Memory B cell (primary cell): Measurements from ENCODE around the gene RHBDF2.

ENCODE experiments used
- ATAC-seq: fragments of 150-1000 bp; cut with Tn5 transposase; 2 replicates; pipeline ENCODE4 v1.10.0; 2021; ENCODE audit warnings: low read depth, mild to moderate bottlenecking, moderate library complexity
- DNase-seq, 2 donors: peaks; one replicate each; pipeline ENCODE4 v3.0.0; 2022; ENCODE audit warnings: low spot score in 2 of 2
- H3K27ac Mint-ChIP-seq: one replicate; pipeline ENCODE4 v1.8.0; 2022; ENCODE audit warnings: mild to moderate bottlenecking, moderate library complexity, mixed read lengths
- H3K27me3 Mint-ChIP-seq: one replicate; pipeline ENCODE4 v1.8.0; 2022; ENCODE audit warnings: mixed read lengths
- H3K36me3 Mint-ChIP-seq: one replicate; pipeline ENCODE4 v1.8.0; 2022; ENCODE audit warnings: mild to moderate bottlenecking, mixed read lengths
- H3K4me1 Mint-ChIP-seq: one replicate; pipeline ENCODE4 v1.8.0; 2022; ENCODE audit warnings: mixed read lengths
- H3K4me3 Mint-ChIP-seq: one replicate; pipeline ENCODE4 v1.8.0; 2022; ENCODE audit warnings: mild to moderate bottlenecking, moderate library complexity, mixed read lengths
- H3K9me3 Mint-ChIP-seq: one replicate; pipeline ENCODE4 v1.8.0; 2022; ENCODE audit warnings: mixed read lengths

The RHBDF2 gene

GRCh38 chr17:76501018-76501826 lies at the start of gene RHBDF2:
Gene RHBDF2 (minus strand): TSS chr17:76501423. CDS start chr17:76481524, 19,899 bp downstream.
- peaks cover 41% of the 10 kb centered on the region for H3K4me1 Mint-ChIP-seq
- H3K27me3 Mint-ChIP-seq, result no peaks in the 10 kb centered on the region
- H3K27ac Mint-ChIP-seq, result peak within 1 kb of the TSS; percentile 90
- peak; percentile 82 for ATAC-seq
- H3K36me3 Mint-ChIP-seq, result peaks cover 12% of the 10 kb centered on the region
- no peaks in the 10 kb centered on the region for H3K9me3 Mint-ChIP-seq
- peak within 1 kb of the TSS; percentile 100 for H3K4me3 Mint-ChIP-seq
- peak; percentile 99 to 100 for DNase-seq

GRCh38 chr17:76549539-76549938 lies 48.3 kb upstream of the RHBDF2 start:
- no peak overlapping the region for H3K4me3 Mint-ChIP-seq
- H3K27ac Mint-ChIP-seq, result no peak overlapping the region
- H3K9me3 Mint-ChIP-seq, result no peaks in the 10 kb centered on the region
- ATAC-seq (no peak), DNase-seq (no peak)
- no peaks in the 10 kb centered on the region for H3K36me3 Mint-ChIP-seq
- no peaks in the 10 kb centered on the region for H3K27me3 Mint-ChIP-seq
- H3K4me1 Mint-ChIP-seq, result peaks cover 2% of the 10 kb centered on the region

- Mint-ChIP-seq H3K4me3 (no peak overlapping the region), H3K9me3 (no peaks in the 10 kb centered on the region), H3K36me3 (no peaks in the 10 kb centered on the region)
These were observed 47.9 kb upstream of the RHBDF2 start for GRCh38 chr17:76549215-76549518.

GRCh38 chr17:76548378-76549214 lies 47.4 kb upstream of the RHBDF2 start:
- no peaks in the 10 kb centered on the region for H3K27me3 Mint-ChIP-seq

More at GRCh38 chr17:76549215-76549518, 47.9 kb upstream of the RHBDF2 start:
- no peak for DNase-seq
- H3K4me1 Mint-ChIP-seq, result no peaks in the 10 kb centered on the region
- no peak overlapping the region for H3K27ac Mint-ChIP-seq
- H3K27me3 Mint-ChIP-seq, result no peaks in the 10 kb centered on the region
- ATAC-seq, result no peak

GRCh38 chr17:76547642-76548202 lies 46.5 kb upstream of the RHBDF2 start:
- Mint-ChIP-seq H3K4me3 (no peak overlapping the region), H3K4me1 (no peaks in the 10 kb centered on the region), H3K27ac (no peak overlapping the region), H3K27me3 (peaks cover under 1% of the 10 kb centered on the region), H3K36me3 (no peaks in the 10 kb centered on the region), H3K9me3 (no peaks in the 10 kb centered on the region)
- no peak for ATAC-seq
- DNase-seq, result no peak

More at GRCh38 chr17:76548378-76549214, 47.4 kb upstream of the RHBDF2 start:
- H3K9me3 Mint-ChIP-seq, result no peaks in the 10 kb centered on the region
- H3K36me3 Mint-ChIP-seq, result no peaks in the 10 kb centered on the region
- no peak for DNase-seq
- ATAC-seq, result no peak
- no peaks in the 10 kb centered on the region for H3K4me1 Mint-ChIP-seq
- H3K4me3 Mint-ChIP-seq, result no peak overlapping the region
- H3K27ac Mint-ChIP-seq, result no peak overlapping the region

GRCh38 chr17:76547183-76547641 lies 46.0 kb upstream of the RHBDF2 start:
- H3K9me3 Mint-ChIP-seq, result no peaks in the 10 kb centered on the region
- DNase-seq, result peak; percentile 58 to 67
- peaks cover 2% of the 10 kb centered on the region for H3K27me3 Mint-ChIP-seq
- H3K4me3 Mint-ChIP-seq, result no peak overlapping the region
- no peaks in the 10 kb centered on the region for H3K36me3 Mint-ChIP-seq
- peak; percentile 98 for ATAC-seq
- no peak overlapping the region for H3K27ac Mint-ChIP-seq
- H3K4me1 Mint-ChIP-seq, result no peaks in the 10 kb centered on the region

- Mint-ChIP-seq H3K9me3 (no peaks in the 10 kb centered on the region), H3K4me1 (no peaks in the 10 kb centered on the region), H3K36me3 (no peaks in the 10 kb centered on the region), H3K27me3 (peaks cover 2% of the 10 kb centered on the region), H3K4me3 (no peak overlapping the region), H3K27ac (no peak overlapping the region)
- DNase-seq (no peak), ATAC-seq (no peak)
These were observed 45.4 kb upstream of the RHBDF2 start for GRCh38 chr17:76546556-76547182.

- H3K9me3 Mint-ChIP-seq, result no peaks in the 10 kb centered on the region
- peaks cover under 1% of the 10 kb centered on the region for H3K4me1 Mint-ChIP-seq
- H3K27ac Mint-ChIP-seq, result no peak overlapping the region
- no peaks in the 10 kb centered on the region for H3K36me3 Mint-ChIP-seq
- H3K4me3 Mint-ChIP-seq, result no peak overlapping the region
- DNase-seq, result no peak
- peaks cover 2% of the 10 kb centered on the region for H3K27me3 Mint-ChIP-seq
- no peak for ATAC-seq
These were observed 44.8 kb upstream of the RHBDF2 start for GRCh38 chr17:76545918-76546555.

- H3K36me3 Mint-ChIP-seq, result no peaks in the 10 kb centered on the region
- H3K4me1 Mint-ChIP-seq, result peaks cover 8% of the 10 kb centered on the region
- H3K4me3 Mint-ChIP-seq, result no peak overlapping the region
- no peak overlapping the region for H3K27ac Mint-ChIP-seq
- no peaks in the 10 kb centered on the region for H3K9me3 Mint-ChIP-seq
- DNase-seq (no peak), ATAC-seq (no peak)
- H3K27me3 Mint-ChIP-seq, result peaks cover 2% of the 10 kb centered on the region
These were observed 43.5 kb upstream of the RHBDF2 start for GRCh38 chr17:76544546-76545365.

GRCh38 chr17:76543826-76544545 lies 42.8 kb upstream of the RHBDF2 start:
- Mint-ChIP-seq H3K4me1 (peaks cover 12% of the 10 kb centered on the region), H3K36me3 (peaks cover 3% of the 10 kb centered on the region), H3K9me3 (no peaks in the 10 kb centered on the region), H3K4me3 (no peak overlapping the region), H3K27ac (no peak overlapping the region), H3K27me3 (peaks cover 5% of the 10 kb centered on the region)
- ATAC-seq (no peak), DNase-seq (no peak)

- Mint-ChIP-seq H3K4me1 (peaks cover 12% of the 10 kb centered on the region), H3K27ac (no peak overlapping the region), H3K27me3 (peaks cover 5% of the 10 kb centered on the region), H3K4me3 (no peak overlapping the region), H3K9me3 (no peaks in the 10 kb centered on the region), H3K36me3 (peaks cover 3% of the 10 kb centered on the region)
- no peak for DNase-seq
- ATAC-seq, result no peak
These were observed 42.2 kb upstream of the RHBDF2 start for GRCh38 chr17:76543482-76543825.

GRCh38 chr17:76542984-76543383 lies 41.8 kb upstream of the RHBDF2 start:
- DNase-seq, result no peak
- Mint-ChIP-seq H3K36me3 (peaks cover 3% of the 10 kb centered on the region), H3K4me3 (no peak overlapping the region), H3K4me1 (peaks cover 15% of the 10 kb centered on the region), H3K9me3 (no peaks in the 10 kb centered on the region), H3K27me3 (peaks cover 5% of the 10 kb centered on the region), H3K27ac (no peak overlapping the region)
- ATAC-seq, result no peak
